ENCODE measurements around the gene RPP25. TPM values are rescaled to one million over a fixed set of nuclear protein-coding genes. Genes with fewer than 3 reads are reported as not detected.
A peak's percentile ranks its signal among the peaks of the same experiment; 100 is the strongest.

The RPP25 gene, protein sequence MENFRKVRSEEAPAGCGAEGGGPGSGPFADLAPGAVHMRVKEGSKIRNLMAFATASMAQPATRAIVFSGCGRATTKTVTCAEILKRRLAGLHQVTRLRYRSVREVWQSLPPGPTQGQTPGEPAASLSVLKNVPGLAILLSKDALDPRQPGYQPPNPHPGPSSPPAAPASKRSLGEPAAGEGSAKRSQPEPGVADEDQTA
- 1 to 10 TPM in 5 of 6 donors, under 1 TPM in 1; 0.92 to 3.6 (median 2.7) TPM for polyA plus RNA-seq (ENCODE audit: low read depth in 6 of 6)

DNA sequence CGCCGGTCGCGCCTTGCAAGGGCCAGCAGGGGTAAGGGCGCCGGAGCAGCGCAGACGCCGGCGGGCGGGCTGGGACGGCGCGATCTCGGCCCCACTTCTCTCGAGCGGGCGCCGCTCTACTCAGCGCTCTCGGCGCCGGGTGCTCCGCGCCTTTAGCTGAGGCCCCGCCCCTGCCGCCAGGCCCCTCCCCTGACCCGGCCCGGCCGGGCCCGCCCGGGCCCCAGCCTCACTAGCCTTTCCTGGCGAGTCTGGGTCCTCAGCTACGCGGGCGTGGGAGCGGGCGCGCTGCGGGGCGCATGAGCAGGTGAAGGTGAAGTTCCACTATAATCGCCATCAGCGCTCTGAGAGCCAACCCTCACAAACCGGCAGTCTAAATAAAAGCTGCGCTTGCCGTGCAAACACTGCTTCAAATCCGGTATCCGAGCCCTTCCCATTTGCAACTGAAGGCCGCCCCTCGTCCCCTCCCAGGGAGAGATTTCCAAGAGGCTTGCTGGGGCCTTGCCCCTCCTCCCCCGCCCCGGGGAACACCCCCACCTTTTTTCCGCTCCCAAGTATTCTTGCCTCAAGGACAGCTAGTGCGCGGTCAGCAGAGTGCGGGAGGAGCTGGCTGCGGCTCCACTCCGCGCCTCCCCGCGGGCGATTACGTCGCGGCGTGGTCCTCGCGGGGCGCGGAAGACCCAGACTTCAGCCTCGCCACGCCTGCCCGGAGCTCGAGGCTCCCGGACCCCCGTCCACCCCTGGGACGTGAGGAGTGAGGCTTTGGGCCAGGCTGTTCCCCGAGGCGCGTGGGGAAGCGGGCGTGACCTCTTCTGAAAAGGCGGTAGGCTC, at the start of gene RPP25:
Gene RPP25, minus strand, starts transcription at position 125 of the 828 bp plus-strand sequence. CDS start 189 bp downstream, outside the sequence.
- peak within 1 kb of the TSS in 2 of 6 donors; percentile 64 to 78 for H3K27ac Mint-ChIP-seq
- ATAC-seq (ENCODE audit: low read depth in 2 of 2) (peak; percentile 84 to 86), DNase-seq (peak; percentile 58)
- peaks cover 19 to 31% (median 30%) of the 10 kb centered on the region in 3 donors for H3K4me1 Mint-ChIP-seq
- peaks cover 30 to 66% (median 43%) of the 10 kb centered on the region in 3 donors for H3K27me3 Mint-ChIP-seq
- no peaks in the 10 kb centered on the region for H3K9me3 Mint-ChIP-seq
- H3K4me3 Mint-ChIP-seq, result peak within 1 kb of the TSS; percentile 68 to 88 (median 76)
- no peaks in the 10 kb centered on the region for H3K36me3 Mint-ChIP-seq

- H3K9me3 Mint-ChIP-seq, result peaks cover 0 to 2% (median 0%) of the 10 kb centered on the region in 7 donors
- H3K36me3 Mint-ChIP-seq, result peaks cover 0 to 4% of the 10 kb centered on the region in 2 donors
- DNase-seq, result no peak
- H3K27me3 Mint-ChIP-seq, result peaks cover 52 to 64% (median 54%) of the 10 kb centered on the region in 3 donors
- H3K27ac Mint-ChIP-seq, result peak overlapping the region in 1 of 6 donors; percentile 23
- H3K4me3 Mint-ChIP-seq, result no peak overlapping the region
- no peak for ATAC-seq (ENCODE audit: low read depth in 2 of 2)
- H3K4me1 Mint-ChIP-seq, result peaks cover 8 to 11% (median 10%) of the 10 kb centered on the region in 3 donors
Observed at GRCh38 chr15:75002398-75002797, 45.8 kb upstream of the RPP25 start.

DNA sequence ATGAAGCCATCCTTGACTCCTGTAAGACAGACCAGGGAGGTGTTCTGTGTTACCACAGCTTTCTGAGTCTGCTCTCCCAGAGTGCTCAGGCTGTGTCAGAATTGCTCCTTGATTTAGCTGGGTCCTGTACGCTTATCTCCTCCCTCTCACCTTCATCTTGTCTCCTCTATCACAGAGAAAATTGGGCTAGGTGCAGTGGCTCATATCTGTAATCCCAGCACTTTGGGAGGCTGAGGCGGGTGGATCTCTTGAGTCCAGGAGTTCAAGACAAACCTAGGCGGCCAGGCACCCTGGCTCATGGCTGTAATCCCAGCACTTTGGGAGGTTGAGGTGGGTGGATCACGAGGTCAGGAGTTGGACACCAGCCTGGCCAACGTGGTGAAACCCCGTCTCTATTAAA, 44.7 kb upstream of the RPP25 start:
- Mint-ChIP-seq H3K27ac (no peak overlapping the region), H3K36me3 (peaks cover 0 to 7% of the 10 kb centered on the region in 2 donors)
- ATAC-seq (ENCODE audit: low read depth in 2 of 2), result no peak

GRCh38 chr15:74997543-74997942, 41.0 kb upstream of the RPP25 start:
- Mint-ChIP-seq H3K27ac (peak overlapping the region in 1 of 6 donors; percentile 3), H3K9me3 (peaks cover 0 to 6% (median 0%) of the 10 kb centered on the region in 7 donors), H3K36me3 (peaks cover 5 to 7% of the 10 kb centered on the region in 2 donors), H3K27me3 (peaks cover 68 to 84% (median 76%) of the 10 kb centered on the region in 3 donors), H3K4me1 (peaks cover 20 to 26% (median 24%) of the 10 kb centered on the region in 3 donors), H3K4me3 (peak overlapping the region in 2 of 8 donors; percentile 34 to 63)
- no peak for DNase-seq
- no peak for ATAC-seq (ENCODE audit: low read depth in 2 of 2)

More for the DNA sequence above, 44.7 kb upstream of the RPP25 start:
- no peak overlapping the region for H3K4me3 Mint-ChIP-seq
- H3K27me3 Mint-ChIP-seq, result peaks cover 59 to 75% (median 62%) of the 10 kb centered on the region in 3 donors
- peaks cover 0 to 5% (median 0%) of the 10 kb centered on the region in 7 donors for H3K9me3 Mint-ChIP-seq
- peaks cover 11 to 15% (median 15%) of the 10 kb centered on the region in 3 donors for H3K4me1 Mint-ChIP-seq
- DNase-seq, result no peak

- Mint-ChIP-seq H3K4me3 (peak overlapping the region in 1 of 8 donors; percentile 77), H3K27me3 (peaks cover 65 to 84% (median 74%) of the 10 kb centered on the region in 3 donors), H3K27ac (peak overlapping the region in 1 of 6 donors; percentile 3), H3K9me3 (peaks cover 0 to 6% (median 0%) of the 10 kb centered on the region in 7 donors), H3K4me1 (peaks cover 20 to 26% (median 24%) of the 10 kb centered on the region in 3 donors), H3K36me3 (peaks cover 5 to 7% of the 10 kb centered on the region in 2 donors)
- DNase-seq (no peak), ATAC-seq (ENCODE audit: low read depth in 2 of 2) (no peak)
Observed at GRCh38 chr15:74997141-74997540, 40.6 kb upstream of the RPP25 start.

- DNase-seq, result no peak
- peaks cover 0 to 6% (median 0%) of the 10 kb centered on the region in 7 donors for H3K9me3 Mint-ChIP-seq
Observed at GRCh38 chr15:74995779-74996765, 39.5 kb upstream of the RPP25 start.

GRCh38 chr15:74995182-74995778, 38.7 kb upstream of the RPP25 start, which contains the start of gene SCAMP5:
TSS of gene SCAMP5 (plus strand) at chr15:74995563. CDS start at chr15:75011840, 16,277 bp downstream.
- Mint-ChIP-seq H3K27ac (peak within 1 kb of the TSS in 3 of 6 donors; percentile 10 to 47 (median 34)), H3K9me3 (peaks cover 0 to 6% (median 0%) of the 10 kb centered on the region in 7 donors), H3K27me3 (peaks cover 69 to 80% (median 78%) of the 10 kb centered on the region in 3 donors), H3K36me3 (peaks cover 5 to 7% of the 10 kb centered on the region in 2 donors), H3K4me1 (peaks cover 20 to 26% (median 24%) of the 10 kb centered on the region in 3 donors), H3K4me3 (peak within 1 kb of the TSS; percentile 70 to 88 (median 84))
- ATAC-seq (ENCODE audit: low read depth in 2 of 2) (peak; percentile 85 to 86), DNase-seq (peak; percentile 66)

More at GRCh38 chr15:74995779-74996765, 39.5 kb upstream of the RPP25 start:
- Mint-ChIP-seq H3K27me3 (peaks cover 68 to 82% (median 78%) of the 10 kb centered on the region in 3 donors), H3K36me3 (peaks cover 5 to 7% of the 10 kb centered on the region in 2 donors), H3K27ac (peak overlapping the region in 1 of 6 donors; percentile 47), H3K4me3 (peak overlapping the region; percentile 70 to 88 (median 76)), H3K4me1 (peaks cover 20 to 26% (median 24%) of the 10 kb centered on the region in 3 donors)
- no peak for ATAC-seq (ENCODE audit: low read depth in 2 of 2)

- Mint-ChIP-seq H3K4me3 (peak overlapping the region; percentile 3 to 86 (median 56)), H3K27ac (peak overlapping the region in 1 of 6 donors; percentile 34), H3K27me3 (peaks cover 65 to 77% (median 74%) of the 10 kb centered on the region in 3 donors), H3K36me3 (peaks cover 5 to 7% of the 10 kb centered on the region in 2 donors), H3K4me1 (peaks cover 20 to 26% (median 24%) of the 10 kb centered on the region in 3 donors), H3K9me3 (peaks cover 0 to 6% (median 0%) of the 10 kb centered on the region in 7 donors)
- DNase-seq (no peak), ATAC-seq (ENCODE audit: low read depth in 2 of 2) (no peak)
Observed at GRCh38 chr15:74994685-74995084, 38.1 kb upstream of the RPP25 start.

DNA sequence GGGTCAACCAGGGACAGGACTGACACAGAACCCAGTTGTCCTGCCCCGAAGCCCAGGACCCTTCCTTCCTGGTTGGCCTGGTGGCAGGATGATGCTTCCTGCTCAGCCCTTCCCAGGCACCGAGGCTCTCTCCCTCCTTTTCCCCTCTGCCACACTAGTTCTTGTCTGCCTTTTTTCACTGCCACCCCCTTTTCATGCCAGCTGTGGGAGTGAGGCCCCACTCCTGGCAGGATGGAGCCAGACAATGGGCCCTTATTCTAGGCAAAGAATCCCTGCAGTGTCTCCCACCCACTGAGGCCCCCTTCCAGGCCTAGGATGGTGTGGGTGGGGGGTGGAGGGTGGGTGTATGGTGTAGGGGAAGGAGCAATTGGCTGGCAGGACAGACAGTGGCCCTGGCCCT, 37.7 kb upstream of the RPP25 start:
- Mint-ChIP-seq H3K4me3 (peak overlapping the region in 1 of 8 donors; percentile 42), H3K27me3 (peaks cover 67 to 77% (median 74%) of the 10 kb centered on the region in 3 donors), H3K9me3 (peaks cover 0 to 6% (median 0%) of the 10 kb centered on the region in 7 donors), H3K36me3 (peaks cover 5 to 7% of the 10 kb centered on the region in 2 donors), H3K27ac (no peak overlapping the region), H3K4me1 (peaks cover 20 to 26% (median 24%) of the 10 kb centered on the region in 3 donors)
- no peak for DNase-seq
- no peak for ATAC-seq (ENCODE audit: low read depth in 2 of 2)

GRCh38 chr15:74992619-74993018, 36.0 kb upstream of the RPP25 start:
- Mint-ChIP-seq H3K27ac (no peak overlapping the region), H3K27me3 (peaks cover 56 to 67% (median 64%) of the 10 kb centered on the region in 3 donors), H3K9me3 (peaks cover 0 to 6% (median 0%) of the 10 kb centered on the region in 7 donors), H3K4me3 (no peak overlapping the region), H3K36me3 (peaks cover 5% of the 10 kb centered on the region in 2 donors), H3K4me1 (peaks cover 18 to 24% (median 19%) of the 10 kb centered on the region in 3 donors)
- DNase-seq, result no peak
- no peak for ATAC-seq (ENCODE audit: low read depth in 2 of 2)

DNA sequence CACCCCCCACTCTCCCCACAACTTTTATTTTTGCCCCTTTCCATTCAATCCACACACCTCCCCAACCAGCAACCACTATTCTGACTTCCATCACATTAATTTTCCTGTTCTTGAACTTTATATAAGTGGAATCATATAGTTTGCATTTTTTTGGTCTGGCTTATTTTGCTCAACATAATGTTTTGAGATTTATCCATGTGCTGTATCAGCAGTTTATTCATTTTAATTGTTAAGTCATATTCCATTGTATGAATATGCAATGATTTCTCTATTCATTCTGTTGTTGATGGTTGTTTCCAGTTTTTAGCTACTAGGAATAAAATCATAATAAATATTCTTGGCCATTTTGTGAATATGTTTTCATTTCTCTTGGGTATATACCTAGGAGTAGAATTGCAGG, 33.0 kb upstream of the RPP25 start:
- no peak for DNase-seq
- Mint-ChIP-seq H3K9me3 (peaks cover 0 to 2% (median 0%) of the 10 kb centered on the region in 7 donors), H3K4me1 (no peaks in the 10 kb centered on the region), H3K4me3 (no peak overlapping the region), H3K27me3 (peaks cover 58 to 69% (median 66%) of the 10 kb centered on the region in 3 donors), H3K27ac (no peak overlapping the region), H3K36me3 (no peaks in the 10 kb centered on the region)
- no peak for ATAC-seq (ENCODE audit: low read depth in 2 of 2)

Data from naive B cell (primary cell).